Measurements from ENCODE around the gene FAM111A. TPM values are rescaled to one million over a fixed set of nuclear protein-coding genes. Genes with fewer than 3 reads are reported as not detected.

FAM111A gene
- total RNA-seq, 6 experiments from 2014 or later, result 10.8 to 19.5 (median 16.6) TPM

DNA sequence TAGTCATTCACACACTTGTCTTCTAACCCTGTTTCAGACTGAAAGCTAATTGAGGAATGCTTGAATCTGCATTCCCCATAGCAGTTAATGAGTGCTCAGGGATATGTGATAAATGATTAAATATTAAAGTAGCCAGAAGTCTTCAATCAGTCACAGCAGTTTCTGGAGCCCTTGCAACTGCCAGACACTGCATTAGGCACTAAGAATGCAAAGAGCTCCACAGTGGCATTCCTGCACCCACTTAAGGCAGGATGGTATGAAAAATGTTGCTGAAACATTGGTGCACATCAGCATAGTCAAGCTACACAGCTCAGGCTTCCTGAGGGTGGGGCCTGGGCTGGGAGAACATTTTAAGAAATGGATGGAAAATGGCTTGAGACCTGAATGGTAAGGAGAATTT, 35.7 kb downstream of the FAM111A start:
- Histone ChIP-seq H3K4me1 (peaks cover 0 to 35% (median 11%) of the 10 kb centered on the region in 4 donors), H3K4me3 (no peak overlapping the region), H3K36me3 (peaks cover 0 to 4% (median 2%) of the 10 kb centered on the region in 4 donors), H3K9me3 (no peaks in the 10 kb centered on the region), H3K27ac (no peak overlapping the region), H3K27me3 (no peaks in the 10 kb centered on the region)
- intact Hi-C loops (cut with DNase I), result no loop called here
- no peak for ATAC-seq
- no peak for DNase-seq
- no peak for TF ChIP-seq POLR2A (IDR thresholded peaks at IDR 0.05)

DNA sequence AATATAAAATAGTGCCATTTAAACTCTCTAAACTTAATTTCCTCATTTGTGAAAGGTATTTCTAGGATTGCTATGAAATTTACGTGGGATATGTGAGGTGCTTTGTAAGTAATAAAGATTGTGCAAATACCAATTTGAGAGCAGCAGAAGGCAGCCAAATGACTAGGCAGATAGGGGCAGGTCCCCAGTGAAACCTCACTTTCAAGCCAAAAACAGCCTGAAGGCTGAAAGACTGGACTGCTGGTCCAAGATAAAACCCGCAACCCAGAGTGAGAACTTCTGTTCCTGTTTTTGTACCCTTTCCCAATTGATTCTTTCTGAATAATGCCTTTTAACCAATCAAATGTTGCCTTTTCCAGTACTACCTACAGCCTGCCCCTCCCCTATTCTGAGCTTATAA, 36.5 kb downstream of the FAM111A start:
- Histone ChIP-seq H3K27me3 (no peaks in the 10 kb centered on the region), H3K9me3 (no peaks in the 10 kb centered on the region), H3K27ac (no peak overlapping the region), H3K4me3 (no peak overlapping the region), H3K4me1 (peaks cover 0 to 42% (median 11%) of the 10 kb centered on the region in 4 donors), H3K36me3 (peaks cover 0 to 4% (median 2%) of the 10 kb centered on the region in 4 donors)
- TF ChIP-seq POLR2A (IDR thresholded peaks at IDR 0.05), result no peak
- intact Hi-C loops (cut with DNase I), result no loop called here
- WGBS (ENCODE audit: insufficient coverage, low coverage, low lambda C conversion rate, missing lambda C conversion rate), result 71% methylated on average over 2 of the region's 2 CpGs
- no peak for DNase-seq
- ATAC-seq, result no peak

GRCh38 chr11:59180168-59180776, 37.6 kb downstream of the FAM111A start:
- no peaks in the 10 kb centered on the region for H3K9me3 ChIP-seq
- TF ChIP-seq POLR2A (IDR thresholded peaks at IDR 0.05) (no peak), CTCF (IDR thresholded peaks at IDR 0.05) (no peak)
- no peak overlapping the region for H3K4me3 ChIP-seq
- DNase-seq, result no peak
- peaks cover 0 to 4% (median 2%) of the 10 kb centered on the region in 4 donors for H3K36me3 ChIP-seq
- no peak overlapping the region for H3K27ac ChIP-seq
- no peak for ATAC-seq
- WGBS (ENCODE audit: insufficient coverage, low coverage, low lambda C conversion rate, missing lambda C conversion rate), result 83% methylated on average over 2 of the region's 2 CpGs
- H3K27me3 ChIP-seq, result no peaks in the 10 kb centered on the region
- intact Hi-C loops (cut with DNase I), result no loop called here
- peaks cover 0 to 39% (median 10%) of the 10 kb centered on the region in 4 donors for H3K4me1 ChIP-seq

GRCh38 chr11:59180907-59181306, 38.3 kb downstream of the FAM111A start:
- H3K9me3 ChIP-seq, result no peaks in the 10 kb centered on the region

GRCh38 chr11:59181746-59182456, 39.2 kb downstream of the FAM111A start:
- DNase-seq, result no peak
- Histone ChIP-seq H3K9me3 (no peaks in the 10 kb centered on the region), H3K27ac (no peak overlapping the region), H3K4me1 (peaks cover 0 to 38% (median 11%) of the 10 kb centered on the region in 4 donors), H3K27me3 (no peaks in the 10 kb centered on the region), H3K4me3 (no peak overlapping the region), H3K36me3 (peaks cover 0 to 4% (median 2%) of the 10 kb centered on the region in 4 donors)
- ATAC-seq, result no peak
- 97% methylated on average over 17 of the region's 33 CpGs for WGBS (ENCODE audit: insufficient coverage, low coverage, low lambda C conversion rate, missing lambda C conversion rate)
- TF ChIP-seq POLR2A (IDR thresholded peaks at IDR 0.05) (no peak), CTCF (IDR thresholded peaks at IDR 0.05) (no peak)
- intact Hi-C loops (cut with DNase I), result no loop called here

More at GRCh38 chr11:59180907-59181306, 38.3 kb downstream of the FAM111A start:
- ATAC-seq (no peak), DNase-seq (no peak)
- Histone ChIP-seq H3K36me3 (peaks cover 0 to 4% (median 2%) of the 10 kb centered on the region in 4 donors), H3K4me1 (peaks cover 0 to 38% (median 10%) of the 10 kb centered on the region in 4 donors), H3K27ac (no peak overlapping the region), H3K4me3 (no peak overlapping the region), H3K27me3 (no peaks in the 10 kb centered on the region)
- 89% methylated on average over 2 of the region's 2 CpGs for WGBS (ENCODE audit: insufficient coverage, low coverage, low lambda C conversion rate, missing lambda C conversion rate)
- no peak for TF ChIP-seq CTCF (IDR thresholded peaks at IDR 0.05)
- intact Hi-C loops (cut with DNase I), result no loop called here

Data from right lobe of liver (tissue), 6 donors.